GM13977 (cell line): ENCODE results near the gene UNC93B1.

Experiments used
- DNase-seq: peaks from one replicate; pipeline ENCODE4 v3.0.0; 2012; ENCODE audit warnings: low spot score
- in situ Hi-C: fragments of 300-500 bp; cut with MboI; formaldehyde crosslinking; loops from one replicate; pipeline ENCODE4 v1.12.0; 2022; ENCODE audit warnings: low sequenced_read_pairs, low pct_unique_long_range_greater_than_20kb, mixed read lengths, inconsistent platforms; ENCODE audit not compliant: unreplicated experiment
- TF ChIP-seq, protein P1 (sequence below): IDR thresholded peaks from 2 replicates; pipeline ENCODE4 v1.5.1; 2012; ENCODE audit warnings: mild to moderate bottlenecking, control low read depth; ENCODE audit not compliant: insufficient read depth; ENCODE audit errors: extremely low read depth, missing control alignments

UNC93B1 gene

DNA sequence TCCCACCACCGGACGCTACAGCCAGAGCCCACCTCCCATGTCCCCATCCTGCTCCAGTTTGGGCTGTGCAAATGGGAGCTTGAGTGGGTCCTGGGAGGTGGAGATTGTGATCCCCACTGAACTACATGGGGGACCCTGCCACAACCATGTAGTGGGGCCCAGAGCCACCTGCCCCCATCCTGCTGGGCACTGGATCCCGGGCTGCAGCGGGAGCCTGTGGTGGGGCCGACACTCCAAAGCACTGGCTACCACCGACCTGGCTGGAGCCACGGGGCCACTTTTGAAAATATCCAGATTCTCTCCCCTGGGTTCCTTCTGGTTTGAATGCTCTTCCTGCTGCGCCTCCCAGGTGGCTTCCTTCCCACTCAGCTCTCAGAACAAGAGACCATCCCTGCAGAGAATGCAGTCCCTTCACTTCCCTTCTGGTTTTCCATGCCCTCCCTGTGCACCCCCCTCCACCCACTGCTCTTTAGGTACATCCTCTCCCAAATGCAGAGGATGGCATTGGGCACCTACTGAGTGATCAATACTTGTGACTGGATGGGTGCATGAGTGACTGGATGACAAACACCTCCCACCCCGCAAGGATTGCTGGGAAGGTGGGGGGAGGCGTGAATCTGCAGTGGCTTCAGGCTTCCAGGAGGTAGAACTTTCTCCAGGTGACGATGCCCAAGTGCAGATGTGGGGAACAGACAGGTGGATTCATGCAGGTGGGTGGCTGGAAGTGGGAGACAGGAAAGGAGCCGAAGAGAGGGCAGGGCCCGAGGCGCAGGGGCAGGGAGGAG, 846 bp upstream of the UNC93B1 start:
- TF ChIP-seq, protein P1, sequence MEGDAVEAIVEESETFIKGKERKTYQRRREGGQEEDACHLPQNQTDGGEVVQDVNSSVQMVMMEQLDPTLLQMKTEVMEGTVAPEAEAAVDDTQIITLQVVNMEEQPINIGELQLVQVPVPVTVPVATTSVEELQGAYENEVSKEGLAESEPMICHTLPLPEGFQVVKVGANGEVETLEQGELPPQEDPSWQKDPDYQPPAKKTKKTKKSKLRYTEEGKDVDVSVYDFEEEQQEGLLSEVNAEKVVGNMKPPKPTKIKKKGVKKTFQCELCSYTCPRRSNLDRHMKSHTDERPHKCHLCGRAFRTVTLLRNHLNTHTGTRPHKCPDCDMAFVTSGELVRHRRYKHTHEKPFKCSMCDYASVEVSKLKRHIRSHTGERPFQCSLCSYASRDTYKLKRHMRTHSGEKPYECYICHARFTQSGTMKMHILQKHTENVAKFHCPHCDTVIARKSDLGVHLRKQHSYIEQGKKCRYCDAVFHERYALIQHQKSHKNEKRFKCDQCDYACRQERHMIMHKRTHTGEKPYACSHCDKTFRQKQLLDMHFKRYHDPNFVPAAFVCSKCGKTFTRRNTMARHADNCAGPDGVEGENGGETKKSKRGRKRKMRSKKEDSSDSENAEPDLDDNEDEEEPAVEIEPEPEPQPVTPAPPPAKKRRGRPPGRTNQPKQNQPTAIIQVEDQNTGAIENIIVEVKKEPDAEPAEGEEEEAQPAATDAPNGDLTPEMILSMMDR, result no peak
- DNase-seq, result no peak
- in situ Hi-C loops, result no loop called here

DNA sequence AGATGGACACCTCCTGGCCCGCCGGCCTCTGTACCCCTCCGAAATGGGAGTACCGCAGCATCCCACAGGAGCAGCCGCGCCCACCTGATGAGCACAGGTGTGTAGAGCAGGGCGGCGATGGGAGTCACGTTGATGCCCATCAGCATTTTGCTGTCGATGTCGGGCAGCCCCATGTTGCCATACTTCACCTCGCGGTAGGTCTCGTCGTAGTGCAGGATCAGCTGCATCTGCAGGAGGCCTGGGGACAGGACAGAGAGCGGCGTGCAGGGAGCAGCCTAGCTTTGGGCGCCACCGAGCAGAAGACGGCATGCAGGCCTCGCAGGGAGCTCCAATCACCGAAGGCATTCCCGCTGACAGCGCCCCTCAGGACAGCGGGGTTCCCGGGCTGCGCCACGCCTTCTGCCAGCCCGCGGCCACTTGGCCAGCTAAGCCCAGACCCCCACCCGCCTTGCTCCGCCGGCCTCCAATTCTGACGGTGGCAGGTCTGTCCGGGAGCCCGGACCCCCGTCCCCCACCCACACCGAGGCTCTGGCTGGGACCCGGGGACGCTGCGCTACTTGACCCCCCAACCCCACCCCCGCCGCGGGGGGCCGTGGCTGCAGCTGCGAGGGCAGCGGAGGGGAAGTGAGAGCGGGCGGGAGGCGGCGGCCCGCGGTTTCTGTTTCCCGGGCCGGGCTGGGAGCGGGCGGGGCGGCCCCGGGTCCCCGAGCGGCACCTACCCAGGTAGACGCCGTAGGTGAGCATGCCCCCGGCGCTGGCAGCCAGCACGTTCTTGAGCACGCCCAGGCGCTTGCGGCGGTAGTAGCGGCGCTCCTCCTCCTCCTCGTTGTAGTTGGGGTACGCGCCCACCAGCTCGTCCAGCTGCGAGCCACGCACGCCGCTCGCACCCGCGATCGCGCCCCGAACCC, 705 bp downstream of the UNC93B1 start:
- DNase-seq, result peak; percentile 75
- TF ChIP-seq, protein P1, result no peak
- in situ Hi-C loops, result no loop called here

DNA sequence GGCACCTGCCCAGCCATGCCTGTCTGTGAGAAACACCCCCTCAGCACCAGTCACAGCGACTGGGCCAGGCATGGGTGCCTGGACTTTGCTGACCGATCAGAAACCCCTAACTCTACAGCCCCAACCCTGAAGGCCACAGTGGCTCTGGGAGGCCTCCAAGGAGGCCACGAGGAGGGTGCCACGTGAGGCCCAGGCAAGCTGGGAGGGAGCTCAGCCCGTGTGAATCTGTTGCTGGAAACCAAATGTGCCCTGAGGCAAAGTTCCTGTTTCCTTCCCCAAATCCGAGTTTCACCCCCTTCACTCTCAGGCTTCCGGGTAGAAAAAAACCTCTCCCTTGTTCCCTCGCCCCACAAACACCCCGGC, 1.3 kb downstream of the UNC93B1 start:
- no peak for DNase-seq
- TF ChIP-seq, protein P1, result no peak
- in situ Hi-C loops, result no loop called here

DNA sequence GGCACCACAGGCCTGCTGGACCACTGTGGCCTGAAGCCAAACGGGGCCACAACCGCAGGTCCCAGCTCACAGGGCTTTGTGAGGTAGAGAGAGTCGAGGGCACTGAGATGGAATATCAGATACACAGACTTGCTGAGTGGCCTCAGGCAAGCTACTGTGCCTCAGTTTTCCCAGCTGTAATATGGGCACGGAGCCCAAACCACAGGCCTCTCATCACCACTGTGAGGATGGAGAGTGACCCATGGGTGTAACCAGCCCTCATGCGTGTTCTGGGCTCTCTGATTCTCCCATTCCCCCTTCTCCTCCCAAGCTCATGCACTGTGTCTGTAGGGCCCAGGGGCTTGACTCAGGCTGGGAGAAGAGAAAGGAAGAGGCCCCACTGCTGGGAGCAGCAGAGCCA, 4.2 kb downstream of the UNC93B1 start:
- no peak for DNase-seq
- in situ Hi-C loops, result no loop called here
- TF ChIP-seq, protein P1, result no peak

DNA sequence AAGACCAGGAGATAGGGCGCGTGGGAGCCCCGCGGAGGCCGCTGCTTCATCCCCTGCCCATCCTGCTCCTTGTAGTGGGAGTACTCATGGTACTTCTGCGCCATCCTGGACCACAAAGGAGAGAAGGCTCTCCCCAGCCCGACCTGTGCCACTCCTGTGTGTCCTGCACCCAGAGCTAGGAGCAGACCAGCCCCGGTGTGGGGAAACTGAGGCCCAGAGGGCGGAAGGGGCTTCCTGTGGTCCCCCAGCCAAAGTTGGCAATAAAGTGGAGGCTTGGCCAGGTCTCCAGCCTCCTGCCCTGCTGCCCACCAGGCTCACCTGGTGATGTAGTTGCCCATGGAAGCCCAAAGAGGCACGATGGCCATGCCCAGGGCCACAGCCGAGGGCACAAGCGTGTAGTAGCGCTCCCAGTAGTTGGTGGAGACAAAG, 4.7 kb downstream of the UNC93B1 start:
- TF ChIP-seq, protein P1, result no peak
- no peak for DNase-seq
- in situ Hi-C loops, result no loop called here

DNA sequence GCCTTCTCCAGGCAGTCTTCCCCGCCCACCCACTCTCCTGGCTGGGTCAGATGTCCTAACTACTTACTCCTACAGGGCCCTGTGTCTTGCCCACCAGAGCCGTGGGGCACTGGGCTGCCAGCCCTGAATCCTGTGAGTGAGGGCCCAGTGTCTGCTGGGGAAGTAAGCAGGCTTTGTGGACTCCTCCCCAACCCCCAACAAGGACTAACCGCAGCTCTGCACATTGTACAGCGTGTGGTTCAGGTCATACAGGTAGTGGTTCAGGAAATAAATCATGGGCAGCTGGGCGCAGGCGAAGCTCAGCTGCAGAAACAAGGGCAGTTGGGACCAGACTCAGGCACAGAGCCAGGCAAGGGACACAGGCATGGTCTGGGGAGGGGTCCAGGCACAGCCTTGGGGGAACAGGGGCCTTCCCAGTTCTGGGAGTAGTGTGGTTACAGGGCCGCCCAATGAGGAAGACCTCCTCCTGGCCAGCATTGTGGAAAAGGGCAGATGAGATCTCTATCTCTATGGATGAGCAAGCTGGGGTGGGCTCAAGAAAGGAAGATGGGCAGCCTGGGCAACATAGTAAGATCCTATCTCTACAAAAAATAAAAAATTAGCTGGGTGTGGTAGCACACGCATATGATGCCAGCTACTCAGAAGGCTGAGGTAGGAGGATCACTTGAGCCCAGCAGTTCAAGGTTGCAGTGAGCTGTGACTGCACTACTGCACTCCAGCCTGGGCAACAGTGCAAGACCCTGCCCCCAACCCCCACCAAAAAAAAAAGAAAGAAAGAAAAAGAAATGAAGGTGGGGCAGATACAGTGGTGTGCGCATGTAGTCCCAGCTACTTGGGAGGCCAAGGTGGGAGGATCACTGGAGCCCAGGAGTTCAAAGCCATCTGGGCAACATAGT, 5.5 kb downstream of the UNC93B1 start:
- in situ Hi-C loops, result no loop called here
- TF ChIP-seq, protein P1, result no peak
- no peak for DNase-seq
